A549 treated with dexamethasone at 1 μM for 4 hours (cell line): Measurements from ENCODE around the gene TPMT. TPM values are rescaled to one million over a fixed set of nuclear protein-coding genes. Genes with fewer than 3 reads are reported as not detected.

Experiments used
- total RNA-seq: library from RNA; stranded (reverse); fragments of 200-300 nt; extraction: Qiagen RNA extraction; gene quantifications from 5 replicates; pipeline ENCODE4 v1.2.3, GENCODE V29; 2022

Gene TPMT
- 5.7 to 6.5 TPM (median 6.1 TPM) in 5 replicates for total RNA-seq

GRCh38 chr6:18154507-18155149, at the start of gene TPMT:
Gene TPMT (minus strand): TSS chr6:18155077. CDS start chr6:18149127, 5,950 bp downstream.

DNA sequence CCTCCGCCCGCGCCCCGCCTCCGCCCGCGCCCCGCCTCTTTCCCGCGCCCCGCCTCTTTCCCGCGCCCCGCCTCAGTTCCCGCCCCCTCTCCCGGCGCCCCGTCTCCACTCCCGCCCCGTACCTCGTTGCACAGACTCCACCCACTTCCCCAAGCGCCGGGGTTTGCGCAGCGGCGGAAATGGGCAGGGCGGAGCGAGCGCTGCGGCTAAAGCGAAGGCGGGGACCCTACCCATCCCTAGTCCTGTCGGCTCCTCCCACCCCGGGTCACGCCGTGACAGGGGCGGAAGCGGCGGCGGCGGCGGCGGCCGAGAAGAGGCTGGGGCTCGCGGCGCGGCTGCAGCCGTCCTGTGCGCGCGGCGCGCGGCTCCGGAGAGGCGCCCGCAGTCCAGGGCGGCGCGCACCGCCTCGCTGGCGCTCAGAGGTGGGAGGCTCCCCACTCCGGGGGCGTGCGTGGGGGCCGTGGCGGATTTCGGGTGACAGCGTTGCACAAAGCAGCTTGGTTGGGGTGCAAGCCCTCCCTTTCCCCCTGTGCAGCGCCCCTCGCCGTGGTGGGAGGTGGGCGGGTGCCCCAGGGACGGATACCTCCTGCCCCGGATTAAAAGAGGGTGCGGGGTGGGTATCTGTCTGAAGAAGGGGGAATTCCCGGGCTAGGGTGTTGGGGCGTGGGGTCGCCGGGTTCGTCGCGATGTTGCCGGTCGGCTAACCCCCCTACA, 430 bp upstream of the TPMT start, which contains the start of gene KDM1B:
Gene KDM1B (plus strand): TSS at position 273 of the 714 bp plus-strand sequence. CDS start 4,474 bp downstream, outside the sequence.

GRCh38 chr6:18122128-18123093, 32.5 kb downstream of the TPMT start, which contains the start of gene NHLRC1:
Gene NHLRC1 (minus strand): TSS chr6:18122677. CDS start chr6:18122606, 71 bp downstream.

Other genes starting within 250 kb of the TPMT start
- gene KIF13A, start 167.4 kb downstream of the TPMT start, total RNA-seq, result 19.2 to 23.7 TPM (median 22.1 TPM) in 5 replicates
- gene NHLRC1, start 32.4 kb downstream of the TPMT start, total RNA-seq, result 1.2 to 1.9 TPM (median 1.6 TPM) in 5 replicates
- gene KDM1B, start 345 bp upstream of the TPMT start, total RNA-seq, result 6.5 to 9.5 TPM (median 8.6 TPM) in 5 replicates
- gene DEK, start 109.5 kb upstream of the TPMT start, total RNA-seq, result 77.4 to 95.0 TPM (median 92.2 TPM) in 5 replicates
- gene RNF144B, start 232.3 kb upstream of the TPMT start, total RNA-seq, result 0.15 to 0.51 TPM (median 0.29 TPM) in 5 replicates